ENCODE data around the gene LPP. TPM values are rescaled to one million over a fixed set of nuclear protein-coding genes. Genes with fewer than 3 reads are reported as not detected.
A peak's percentile ranks its signal among the peaks of the same experiment; 100 is the strongest.

Gene LPP
- total RNA-seq, 6 experiments from 2014 or later = 41.5 to 90.5 (median 69.5) TPM

GRCh38 chr3:188262488-188262887 is 108.5 kb downstream of the LPP start:
- Histone ChIP-seq H3K4me1 (peaks cover 0 to 53% (median 13%) of the 10 kb centered on the region in 4 donors), H3K36me3 (no peaks in the 10 kb centered on the region), H3K9me3 (no peaks in the 10 kb centered on the region), H3K27ac (peak overlapping the region in 1 of 3 donors; percentile 90), H3K27me3 (no peaks in the 10 kb centered on the region), H3K4me3 (no peak overlapping the region)
- no peak for TF ChIP-seq CTCF (IDR thresholded peaks at IDR 0.05)
- no peak for TF ChIP-seq POLR2A (IDR thresholded peaks at IDR 0.05)
- intact Hi-C loops (cut with DNase I) = no loop called here
- DNase-seq (no peak), ATAC-seq (no peak)
- WGBS (ENCODE audit: insufficient coverage, low coverage, low lambda C conversion rate, missing lambda C conversion rate) = 76% methylated on average over 5 of the region's 5 CpGs

- no peak for TF ChIP-seq CTCF (IDR thresholded peaks at IDR 0.05)
- TF ChIP-seq POLR2A (IDR thresholded peaks at IDR 0.05) = no peak
- ATAC-seq = peak in 1 of 4 donors; percentile 36
- WGBS (ENCODE audit: insufficient coverage, low coverage, low lambda C conversion rate, missing lambda C conversion rate) = 80% methylated on average over 8 of the region's 8 CpGs
- Histone ChIP-seq H3K4me1 (peaks cover 0 to 59% (median 14%) of the 10 kb centered on the region in 4 donors), H3K9me3 (no peaks in the 10 kb centered on the region), H3K36me3 (no peaks in the 10 kb centered on the region), H3K27ac (peak overlapping the region; percentile 68 to 93 (median 90)), H3K27me3 (no peaks in the 10 kb centered on the region), H3K4me3 (no peak overlapping the region)
- intact Hi-C loops (cut with DNase I) = no loop called here
- DNase-seq = no peak
Measured at GRCh38 chr3:188262913-188263683, 109.1 kb downstream of the LPP start.

GRCh38 chr3:188264226-188265207 is 110.6 kb downstream of the LPP start:
- intact Hi-C loops (cut with DNase I) = no loop called here
- no peaks in the 10 kb centered on the region for H3K9me3 ChIP-seq
- H3K36me3 ChIP-seq = no peaks in the 10 kb centered on the region
- WGBS (ENCODE audit: insufficient coverage, low coverage, low lambda C conversion rate, missing lambda C conversion rate) = 16% methylated on average over 7 of the region's 7 CpGs
- peak overlapping the region; percentile 68 to 93 (median 90) for H3K27ac ChIP-seq
- ATAC-seq (peak; percentile 79 to 94 (median 88)), DNase-seq (peak; percentile 53 to 83 (median 79))
- H3K4me3 ChIP-seq = no peak overlapping the region
- H3K27me3 ChIP-seq = no peaks in the 10 kb centered on the region
- peaks cover 0 to 68% (median 14%) of the 10 kb centered on the region in 4 donors for H3K4me1 ChIP-seq
- TF ChIP-seq POLR2A (IDR thresholded peaks at IDR 0.05) = no peak
- no peak for TF ChIP-seq CTCF (IDR thresholded peaks at IDR 0.05)

- ATAC-seq (no peak), DNase-seq (no peak)
- Histone ChIP-seq H3K36me3 (no peaks in the 10 kb centered on the region), H3K27me3 (no peaks in the 10 kb centered on the region), H3K4me3 (no peak overlapping the region), H3K4me1 (peaks cover 0 to 77% (median 24%) of the 10 kb centered on the region in 4 donors), H3K27ac (peak overlapping the region; percentile 26 to 90 (median 65)), H3K9me3 (no peaks in the 10 kb centered on the region)
- 67% methylated on average over 8 of the region's 10 CpGs for WGBS (ENCODE audit: insufficient coverage, low coverage, low lambda C conversion rate, missing lambda C conversion rate)
- intact Hi-C loops (cut with DNase I) = no loop called here
- TF ChIP-seq CTCF (IDR thresholded peaks at IDR 0.05) (no peak), POLR2A (IDR thresholded peaks at IDR 0.05) (no peak)
Measured at GRCh38 chr3:188266562-188267274, 112.8 kb downstream of the LPP start.

Measured in right lobe of liver (tissue), 6 donors.